GM23248 (cell line): ENCODE data around the gene TNIK. TPM values are rescaled to one million over a fixed set of nuclear protein-coding genes. Genes with fewer than 3 reads are reported as not detected.

Experiments
- DNase-seq: peaks from one replicate; pipeline ENCODE4 v3.0.0-alpha.2; 2015
- H2AFZ ChIP-seq: fragments of 200-600 bp; sonication (generic); 2 replicates; pipeline ENCODE4 v1.6.1; 2016; ENCODE audit warnings: antibody characterized with exemption
- H3F3A ChIP-seq: fragments of 200-600 bp; sonication (generic); 2 replicates; pipeline ENCODE4 v1.6.1; 2016; ENCODE audit warnings: mild to moderate bottlenecking, antibody characterized with exemption, mixed run types; ENCODE audit not compliant: insufficient read depth
- H3K27ac ChIP-seq: fragments of 200-600 bp; sonication (generic); 2 replicates; pipeline ENCODE4 v1.5.1; 2016; ENCODE audit warnings: mild to moderate bottlenecking
- H3K27me3 ChIP-seq: fragments of 200-600 bp; sonication (generic); replicated peaks from 2 replicates; pipeline ENCODE4 v1.6.1; 2016; ENCODE audit warnings: mild to moderate bottlenecking; ENCODE audit not compliant: insufficient read depth
- H3K36me3 ChIP-seq: fragments of 200-600 bp; sonication (generic); 2 replicates; pipeline ENCODE4 v1.6.1; 2016; ENCODE audit warnings: low read depth, mild to moderate bottlenecking
- H3K4me1 ChIP-seq: fragments of 200-600 bp; sonication (generic); 2 replicates; pipeline ENCODE4 v1.6.1; 2016; ENCODE audit warnings: mild to moderate bottlenecking; ENCODE audit not compliant: insufficient read depth
- H3K4me2 ChIP-seq: fragments of 200-600 bp; sonication (generic); one replicate; pipeline ENCODE4 v1.6.1; 2016; ENCODE audit warnings: mild to moderate bottlenecking; ENCODE audit not compliant: unreplicated experiment
- H3K4me3 ChIP-seq: fragments of 200-600 bp; sonication (generic); 2 replicates; pipeline ENCODE4 v1.5.1; 2016; ENCODE audit warnings: mild to moderate bottlenecking
- H3K79me2 ChIP-seq: fragments of 200-600 bp; sonication (generic); 2 replicates; pipeline ENCODE4 v1.6.1; 2016; ENCODE audit warnings: mild to moderate bottlenecking; ENCODE audit not compliant: insufficient read depth
- H3K9ac ChIP-seq: fragments of 200-600 bp; sonication (generic); 2 replicates; pipeline ENCODE4 v1.6.1; 2016; ENCODE audit warnings: mild to moderate bottlenecking
- H3K9me2 ChIP-seq: fragments of 200-600 bp; sonication (generic); 2 replicates; pipeline ENCODE4 v1.6.1; 2016; ENCODE audit warnings: mixed run types, mild to moderate bottlenecking, moderate library complexity; ENCODE audit not compliant: insufficient read depth
- H3K9me3 ChIP-seq: fragments of 200-600 bp; sonication (generic); one replicate; pipeline ENCODE4 v1.6.1; 2017; ENCODE audit warnings: low read depth
- H4K20me1 ChIP-seq: fragments of 200-600 bp; sonication (generic); 2 replicates; pipeline ENCODE4 v1.6.0; 2016; ENCODE audit not compliant: insufficient read depth
- EZH2 ChIP-seq: fragments of 200-600 bp; sonication (generic); IDR thresholded peaks from 2 replicates; pipeline ENCODE4 v1.6.1; 2018; ENCODE audit warnings: antibody characterized with exemption, mild to moderate bottlenecking; ENCODE audit not compliant: insufficient read depth, poor library complexity, severe bottlenecking
- EZH2phosphoT487 ChIP-seq: fragments of 200-600 bp; sonication (generic); IDR thresholded peaks from 2 replicates; pipeline ENCODE4 v1.6.1; 2018; ENCODE audit warnings: antibody characterized with exemption, moderate library complexity, mild to moderate bottlenecking, low read depth; ENCODE audit not compliant: insufficient read depth
- WGBS, 2 experiments: methylation state at CpG; one replicate each; pipeline ENCODE4 v1.1.6; 2015 to 2017; ENCODE audit warnings: low lambda C conversion rate in 2 of 2, low coverage in 1 of 2; ENCODE audit errors: missing lambda C conversion rate in 2 of 2; 5-methylcytosine and 5-hydroxymethylcytosine counted together
- in situ Hi-C: fragments of 300-500 bp; cut with MboI; formaldehyde crosslinking; loops from 2 replicates; pipeline ENCODE4 v1.15.0; 2020
- polyA plus RNA-seq: library from polyadenylated mRNA; unstranded; fragments of >200 nt; fragmentation: Nextera tagmentation; extraction: Ambion mirVana; gene quantifications from 2 replicates; pipeline ENCODE4 v1.2.1, GENCODE V29; 2016
- total RNA-seq: library from RNA; depleted of rRNA; stranded (reverse); fragments of >200 nt; shearing (Covaris generic); gene quantifications from 2 replicates; pipeline ENCODE4 v1.2.3, GENCODE V29; 2014

The TNIK gene
- total and polyA plus RNA-seq, 2 experiments from 2014 or later: 0.80 to 2.3 TPM

DNA sequence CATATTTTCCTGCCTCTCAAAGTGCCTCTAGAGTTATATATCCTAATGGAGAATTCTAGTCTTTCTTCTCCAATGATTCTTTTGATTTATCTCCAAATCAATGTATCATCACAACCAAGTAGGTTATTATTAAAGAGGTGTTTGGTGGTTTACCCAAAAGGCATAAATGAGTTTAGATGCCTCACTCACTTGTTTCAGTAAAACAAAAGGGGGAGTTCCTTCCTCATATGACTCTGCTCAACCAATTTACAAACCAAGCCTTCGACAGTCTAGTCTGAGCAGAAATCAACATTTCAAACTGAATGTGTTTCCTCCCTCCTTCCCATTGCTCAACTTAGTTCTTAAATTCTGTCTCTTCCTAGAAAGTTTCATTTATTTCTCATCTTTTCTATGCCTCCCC lies 116.5 kb downstream of the TNIK start:
- H3F3A ChIP-seq: peaks cover 6% of the 10 kb centered on the region; the same call in 1 of the 2 replicates
- H3K9me2 ChIP-seq: no peaks in the 10 kb centered on the region
- H3K4me3 ChIP-seq: no peak overlapping the region
- H3K36me3 ChIP-seq: no peaks in the 10 kb centered on the region
- no peak overlapping the region for H3K27ac ChIP-seq
- 68 to 85% methylated on average over 1 of the region's 1 CpG for WGBS, 2 experiments
- H3K4me1 ChIP-seq: peaks cover 13% of the 10 kb centered on the region
- TF ChIP-seq EZH2phosphoT487 (no peak), EZH2 (no peak)
- no peaks in the 10 kb centered on the region for H3K79me2 ChIP-seq
- H3K27me3 ChIP-seq: no peaks in the 10 kb centered on the region
- in situ Hi-C loops: no loop called here
- no peaks in the 10 kb centered on the region for H4K20me1 ChIP-seq
- no peak for DNase-seq
- no peak overlapping the region for H3K4me2 ChIP-seq
- no peak overlapping the region for H3K9ac ChIP-seq
- no peak overlapping the region for H2AFZ ChIP-seq
- no peaks in the 10 kb centered on the region for H3K9me3 ChIP-seq

DNA sequence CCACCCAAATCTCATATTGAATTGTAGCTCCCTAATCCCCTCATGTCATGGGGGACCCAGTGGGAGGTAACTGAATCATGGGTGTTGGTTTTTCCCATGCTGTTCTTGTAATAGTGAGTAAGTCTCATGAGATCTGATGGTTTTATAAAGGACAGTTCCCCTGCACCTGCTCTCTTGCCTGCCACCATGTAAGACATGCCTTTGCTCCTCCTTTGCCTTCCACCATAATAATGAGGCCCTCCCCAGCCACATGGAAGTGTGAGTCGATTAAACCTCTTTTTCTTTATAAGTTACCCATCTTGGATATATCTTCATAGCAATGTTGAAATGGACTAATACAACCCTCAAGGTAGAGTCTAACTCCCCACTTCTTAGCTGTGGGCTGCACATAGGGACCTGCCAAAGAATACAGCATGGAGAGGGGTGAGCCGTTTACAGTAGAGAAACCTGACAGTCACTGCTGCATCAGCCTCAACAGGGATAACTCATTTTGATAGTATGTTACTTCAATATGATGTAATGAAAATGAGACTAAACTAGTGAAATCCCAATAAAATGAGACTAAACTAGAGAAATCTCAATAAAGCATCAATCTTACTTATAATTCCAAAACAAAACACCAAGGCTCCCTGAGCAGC lies 117.3 kb downstream of the TNIK start:
- Histone ChIP-seq H2AFZ (no peak overlapping the region), H3K4me1 (peaks cover 8% of the 10 kb centered on the region), H3K27ac (no peak overlapping the region), H3K4me3 (no peak overlapping the region), H3K36me3 (no peaks in the 10 kb centered on the region), H3F3A (peaks cover 4% of the 10 kb centered on the region; the same call in 1 of the 2 replicates), H3K79me2 (no peaks in the 10 kb centered on the region), H3K9me3 (no peaks in the 10 kb centered on the region), H3K27me3 (no peaks in the 10 kb centered on the region), H4K20me1 (no peaks in the 10 kb centered on the region), H3K9ac (no peak overlapping the region), H3K9me2 (no peaks in the 10 kb centered on the region), H3K4me2 (no peak overlapping the region)
- DNase-seq: no peak
- in situ Hi-C loops: no loop called here
- no peak for TF ChIP-seq EZH2
- no peak for TF ChIP-seq EZH2phosphoT487
- 76 to 79% methylated on average over 2 of the region's 2 CpGs for WGBS, 2 experiments

DNA sequence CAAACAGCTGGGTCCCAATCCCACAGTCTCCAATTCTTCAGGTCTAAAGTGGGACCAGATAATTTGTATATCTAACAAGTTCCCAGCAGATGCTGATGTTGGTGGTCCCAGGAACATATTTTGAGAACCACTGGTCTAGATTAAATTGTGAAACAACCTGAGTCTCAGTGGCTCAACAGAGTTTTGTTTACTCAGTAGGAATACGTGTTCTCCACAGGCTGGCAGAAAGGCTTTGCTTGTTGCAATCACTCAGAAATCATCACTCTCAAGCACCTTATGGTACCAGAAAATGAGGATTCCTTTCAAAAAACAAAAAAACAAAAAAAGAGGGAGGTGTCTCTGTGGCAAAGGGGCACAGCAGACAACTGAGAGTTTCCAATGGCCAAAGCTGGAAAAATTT lies 118.0 kb downstream of the TNIK start:
- Histone ChIP-seq H3K27me3 (no peaks in the 10 kb centered on the region), H3K79me2 (no peaks in the 10 kb centered on the region), H3K4me3 (no peak overlapping the region), H3K36me3 (no peaks in the 10 kb centered on the region), H3F3A (no peaks in the 10 kb centered on the region; the same call in 1 of the 2 replicates), H3K4me2 (no peak overlapping the region), H3K9me3 (no peaks in the 10 kb centered on the region), H3K27ac (no peak overlapping the region), H3K4me1 (peaks cover 1% of the 10 kb centered on the region; the same call in 1 of the 2 replicates), H4K20me1 (no peaks in the 10 kb centered on the region), H3K9ac (no peak overlapping the region), H3K9me2 (no peaks in the 10 kb centered on the region), H2AFZ (no peak overlapping the region)
- 87 to 95% methylated on average over 1 of the region's 1 CpG for WGBS, 2 experiments
- in situ Hi-C loops: no loop called here
- DNase-seq: no peak
- TF ChIP-seq EZH2 (no peak), EZH2phosphoT487 (no peak)

DNA sequence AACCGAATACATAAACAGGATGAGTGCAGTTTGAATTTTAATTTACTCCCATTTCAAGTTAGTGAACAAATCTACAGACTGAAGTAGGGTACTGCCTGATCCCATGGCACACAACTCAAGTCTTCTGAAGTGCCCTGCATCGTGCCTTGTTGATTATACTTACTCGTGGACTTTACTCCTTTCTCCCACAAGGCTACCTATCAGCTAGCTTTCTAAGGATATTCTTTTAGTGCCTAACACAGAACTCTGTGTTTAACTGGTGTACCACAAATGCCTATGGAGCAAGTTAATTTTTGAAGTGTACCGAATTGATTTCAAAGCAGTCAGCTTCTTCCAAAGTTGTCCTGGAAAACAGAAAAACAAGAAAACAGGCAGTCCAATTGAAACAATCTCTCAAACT lies 119.8 kb downstream of the TNIK start:
- Histone ChIP-seq H3K9me2 (no peaks in the 10 kb centered on the region), H3K4me3 (no peak overlapping the region), H3K9ac (no peak overlapping the region), H3K9me3 (no peaks in the 10 kb centered on the region), H3K27me3 (no peaks in the 10 kb centered on the region), H3F3A (no peaks in the 10 kb centered on the region), H4K20me1 (no peaks in the 10 kb centered on the region), H3K27ac (no peak overlapping the region), H2AFZ (no peak overlapping the region), H3K4me1 (no peaks in the 10 kb centered on the region), H3K36me3 (no peaks in the 10 kb centered on the region), H3K4me2 (no peak overlapping the region), H3K79me2 (no peaks in the 10 kb centered on the region)
- no peak for DNase-seq
- WGBS, 2 experiments: 84 to 86% methylated on average over 4 of the region's 4 CpGs
- TF ChIP-seq EZH2phosphoT487 (no peak), EZH2 (no peak)
- in situ Hi-C loops: no loop called here
